ENCODE results near the gene CREB5. TPM values are rescaled to one million over a fixed set of nuclear protein-coding genes. Genes with fewer than 3 reads are reported as not detected.

CREB5 gene
- total RNA-seq, 6 donors from 2014 or later: 8.3 to 34.6 (median 15.3) TPM

DNA sequence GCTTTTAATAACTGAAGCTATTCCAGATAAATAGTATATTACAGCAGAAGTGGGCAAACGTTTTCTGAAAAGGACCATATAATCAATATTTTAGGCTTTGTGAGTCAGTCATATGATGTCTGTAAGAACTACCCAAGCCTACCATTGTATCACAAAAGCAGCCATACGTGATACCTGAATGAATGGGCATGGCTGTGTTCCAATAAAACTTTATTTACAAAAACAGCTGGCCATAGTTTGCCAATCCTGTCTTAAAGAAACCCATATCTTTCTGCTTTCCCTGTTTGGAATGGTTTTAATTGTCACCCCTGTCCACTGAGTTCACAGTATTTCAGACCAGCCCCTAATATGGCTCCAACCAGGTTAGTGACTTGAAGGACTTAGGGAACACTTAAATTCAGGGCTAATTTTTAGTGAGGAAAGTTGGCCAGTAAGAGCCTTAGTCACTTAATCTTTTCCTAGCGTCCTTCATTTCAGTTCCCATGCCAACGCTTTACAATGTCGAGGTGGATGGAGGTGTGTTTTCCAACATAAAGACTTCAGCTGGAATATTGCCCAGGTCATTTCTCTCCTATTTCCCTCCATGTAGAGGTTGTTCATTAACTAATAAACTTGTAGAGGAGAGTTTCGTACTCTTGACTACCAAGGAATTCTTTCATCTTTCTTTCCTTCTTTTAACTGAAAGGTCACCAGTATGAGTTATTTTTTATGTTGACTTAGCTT is 361.3 kb downstream of the CREB5 start:
- no peak overlapping the region for H3K27ac ChIP-seq
- H3K4me1 ChIP-seq: no peaks in the 10 kb centered on the region
- DNase-seq: no peak
- H3K9me3 ChIP-seq: no peaks in the 10 kb centered on the region
- no peaks in the 10 kb centered on the region for H3K27me3 ChIP-seq
- no peak overlapping the region for H3K4me3 ChIP-seq
- ATAC-seq (ENCODE audit: low FRiP score in 2 of 2): no peak
- 66 to 80% methylated on average over 6 of the region's 6 CpGs for WGBS, 2 donors
- TF ChIP-seq EP300 (IDR thresholded peaks at IDR 0.05): no peak
- no peak for TF ChIP-seq POLR2AphosphoS5 (IDR thresholded peaks at IDR 0.05)
- no peak for TF ChIP-seq CTCF (IDR thresholded peaks at IDR 0.05)
- no peak for TF ChIP-seq POLR2A (IDR thresholded peaks at IDR 0.05)
- H3K36me3 ChIP-seq: no peaks in the 10 kb centered on the region

DNA sequence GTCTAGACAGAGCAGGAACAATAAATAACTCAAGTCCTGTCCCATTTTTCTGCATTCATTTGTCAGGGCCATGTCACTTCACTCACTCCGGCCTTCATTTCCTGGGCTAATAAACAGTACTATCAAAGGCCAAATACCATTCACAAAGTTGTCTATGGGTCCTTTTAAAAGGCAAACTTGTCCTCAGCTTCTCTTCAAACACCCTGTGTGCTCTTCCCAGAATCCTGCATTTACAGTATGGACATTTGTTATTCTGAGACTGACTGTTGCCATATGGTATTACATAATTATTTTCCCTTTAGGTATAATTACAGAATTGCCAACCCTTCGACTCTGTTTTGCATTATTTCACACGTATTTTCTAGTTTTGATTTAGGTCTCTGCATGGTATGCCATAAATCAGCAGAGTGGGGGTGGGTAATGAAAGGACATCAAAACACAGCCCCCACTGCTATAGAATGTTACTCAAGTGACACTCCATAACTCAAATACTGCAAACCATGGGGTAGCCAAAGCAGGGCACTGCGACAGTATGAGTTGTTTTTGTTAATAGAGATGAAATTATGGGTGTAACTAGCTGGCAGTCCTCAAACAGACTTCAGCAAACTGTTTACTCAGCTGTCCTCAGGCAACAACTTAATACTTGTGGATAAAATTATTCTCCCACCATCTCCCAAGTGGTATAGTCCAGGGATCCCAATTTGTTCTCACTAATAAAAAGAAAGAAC is 362.1 kb downstream of the CREB5 start:
- WGBS, 2 donors: 60 to 70% methylated on average over 4 of the region's 4 CpGs
- Histone ChIP-seq H3K4me1 (no peaks in the 10 kb centered on the region), H3K27me3 (no peaks in the 10 kb centered on the region), H3K9me3 (no peaks in the 10 kb centered on the region), H3K4me3 (no peak overlapping the region), H3K27ac (no peak overlapping the region), H3K36me3 (no peaks in the 10 kb centered on the region)
- peak in 1 of 2 donors; percentile 36 for ATAC-seq (ENCODE audit: low FRiP score in 2 of 2)
- DNase-seq: no peak
- TF ChIP-seq CTCF (IDR thresholded peaks at IDR 0.05) (no peak), EP300 (IDR thresholded peaks at IDR 0.05) (no peak), POLR2AphosphoS5 (IDR thresholded peaks at IDR 0.05) (no peak), POLR2A (IDR thresholded peaks at IDR 0.05) (no peak)

GRCh38 chr7:28776463-28777157 is 364.3 kb downstream of the CREB5 start:
- no peak for DNase-seq
- Histone ChIP-seq H3K9me3 (no peaks in the 10 kb centered on the region), H3K36me3 (no peaks in the 10 kb centered on the region), H3K27ac (no peak overlapping the region), H3K27me3 (no peaks in the 10 kb centered on the region), H3K4me3 (no peak overlapping the region), H3K4me1 (no peaks in the 10 kb centered on the region)
- no peak for ATAC-seq (ENCODE audit: low FRiP score in 2 of 2)
- WGBS, 2 donors: 77 to 81% methylated on average over 4 of the region's 4 CpGs
- no peak for TF ChIP-seq POLR2AphosphoS5 (IDR thresholded peaks at IDR 0.05)
- TF ChIP-seq CTCF (IDR thresholded peaks at IDR 0.05): no peak
- TF ChIP-seq POLR2A (IDR thresholded peaks at IDR 0.05): no peak

DNA sequence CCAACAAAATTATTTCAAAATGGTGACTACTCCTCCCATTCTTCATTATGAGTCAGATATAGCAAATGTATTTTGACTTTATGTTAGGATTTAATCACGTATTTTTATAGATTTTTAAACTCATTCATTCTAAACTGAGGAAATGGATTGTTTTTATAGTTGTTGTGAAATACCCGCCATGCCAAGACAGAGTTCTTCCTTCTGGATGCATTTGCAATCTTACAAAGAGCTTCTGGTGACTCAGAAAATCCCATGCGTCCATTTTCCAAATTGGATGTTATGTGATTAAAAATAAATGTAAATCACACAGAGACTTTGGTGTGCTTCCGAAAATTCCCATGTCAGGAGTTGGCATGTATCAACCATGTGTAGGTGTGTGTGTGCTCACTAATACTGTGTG is 366.5 kb downstream of the CREB5 start:
- DNase-seq: no peak
- Histone ChIP-seq H3K27me3 (no peaks in the 10 kb centered on the region), H3K27ac (no peak overlapping the region), H3K4me1 (peaks cover 0 to 2% (median 0%) of the 10 kb centered on the region in 4 donors), H3K36me3 (no peaks in the 10 kb centered on the region), H3K9me3 (no peaks in the 10 kb centered on the region), H3K4me3 (no peak overlapping the region)
- 61 to 67% methylated on average over 4 of the region's 4 CpGs for WGBS, 2 donors
- TF ChIP-seq POLR2A (IDR thresholded peaks at IDR 0.05): no peak
- no peak for TF ChIP-seq EP300 (IDR thresholded peaks at IDR 0.05)
- TF ChIP-seq POLR2AphosphoS5 (IDR thresholded peaks at IDR 0.05): no peak
- no peak for TF ChIP-seq CTCF (IDR thresholded peaks at IDR 0.05)
- ATAC-seq (ENCODE audit: low FRiP score in 2 of 2): no peak
